Neural progenitor cell (in vitro differentiated cells): ENCODE data around the gene SH2B2. TPM values are rescaled to one million over a fixed set of nuclear protein-coding genes. Genes with fewer than 3 reads are reported as not detected.
A peak's percentile ranks its signal among the peaks of the same experiment; 100 is the strongest.

ENCODE experiments used
- DNase-seq: peaks from one replicate; pipeline ENCODE4 v3.0.0-alpha.2; 2016; ENCODE audit warnings: low spot score
- H2AFZ ChIP-seq: fragments of 200-600 bp; sonication (generic); replicated peaks from 2 replicates; pipeline ENCODE4 v1.6.1; 2016; ENCODE audit warnings: antibody characterized with exemption
- H3F3A ChIP-seq: fragments of 200-600 bp; sonication (generic); 2 replicates; pipeline ENCODE4 v1.6.1; 2016; ENCODE audit warnings: antibody characterized with exemption, low read depth
- H3K27ac ChIP-seq: fragments of 200-600 bp; sonication (generic); 2 replicates; pipeline ENCODE4 v1.5.1; 2016; ENCODE audit warnings: mild to moderate bottlenecking
- H3K27me3 ChIP-seq: fragments of 200-600 bp; sonication (generic); 2 replicates; pipeline ENCODE4 v1.6.1; 2016; ENCODE audit warnings: mild to moderate bottlenecking, moderate library complexity
- H3K36me3 ChIP-seq: fragments of 200-600 bp; sonication (generic); 2 replicates; pipeline ENCODE4 v1.5.1; 2016
- H3K4me1 ChIP-seq: fragments of 200-600 bp; sonication (generic); 2 replicates; pipeline ENCODE4 v1.6.1; 2016; ENCODE audit warnings: mixed run types
- H3K4me2 ChIP-seq: fragments of 200-600 bp; sonication (generic); 2 replicates; pipeline ENCODE4 v1.6.1; 2016
- H3K4me3 ChIP-seq: fragments of 200-600 bp; sonication (generic); 2 replicates; pipeline ENCODE4 v1.5.1; 2016
- H3K79me2 ChIP-seq: fragments of 200-600 bp; sonication (generic); 2 replicates; pipeline ENCODE4 v1.6.1; 2016; ENCODE audit warnings: low read depth
- H3K9ac ChIP-seq: fragments of 200-600 bp; sonication (generic); 2 replicates; pipeline ENCODE4 v1.6.1; 2016
- H3K9me3 ChIP-seq: fragments of 200-600 bp; sonication (generic); 2 replicates; pipeline ENCODE4 v1.5.1; 2016; ENCODE audit warnings: low read depth
- H4K20me1 ChIP-seq: fragments of 200-600 bp; sonication (generic); 2 replicates; pipeline ENCODE4 v1.6.1; 2016; ENCODE audit warnings: low read depth
- H3K27ac Mint-ChIP-seq: 3 replicates; pipeline ENCODE4 v1.8.0; 2021; ENCODE audit warnings: mixed read lengths
- H3K27me3 Mint-ChIP-seq: 2 replicates; pipeline ENCODE4 v1.8.0; 2022; ENCODE audit warnings: low read depth, mild to moderate bottlenecking, inconsistent platforms, moderate library complexity, mixed read lengths; ENCODE audit not compliant: insufficient read depth
- H3K36me3 Mint-ChIP-seq: 3 replicates; pipeline ENCODE4 v1.8.0; 2021; ENCODE audit warnings: mixed read lengths
- H3K4me1 Mint-ChIP-seq: 3 replicates; pipeline ENCODE4 v1.8.0; 2021; ENCODE audit warnings: mixed read lengths
- H3K4me3 Mint-ChIP-seq: 3 replicates; pipeline ENCODE4 v1.8.0; 2021; ENCODE audit warnings: mild to moderate bottlenecking, moderate library complexity, mixed read lengths
- H3K9me3 Mint-ChIP-seq: 3 replicates; pipeline ENCODE4 v1.8.0; 2020; ENCODE audit warnings: mixed read lengths
- EZH2 ChIP-seq: fragments of 200-600 bp; sonication (generic); IDR thresholded peaks from 2 replicates; pipeline ENCODE4 v1.6.1; 2017; ENCODE audit warnings: antibody characterized with exemption, mild to moderate bottlenecking, moderate library complexity
- EZH2phosphoT487 ChIP-seq: fragments of 200-600 bp; sonication (generic); IDR thresholded peaks from 2 replicates; pipeline ENCODE4 v1.6.1; 2017; ENCODE audit warnings: antibody characterized with exemption
- total RNA-seq: library from RNA; depleted of rRNA; stranded (reverse); fragments of >200 nt; gene quantifications from 2 replicates; pipeline ENCODE4 v1.2.3, GENCODE V29; 2015; ENCODE audit warnings: low replicate concordance
- TF ChIP-seq, protein P1 (sequence below): fragments of 200-600 bp; sonication (generic); IDR thresholded peaks from 2 replicates; pipeline ENCODE4 v1.5.1; 2017; ENCODE audit warnings: antibody characterized with exemption, mild to moderate bottlenecking

SH2B2 gene
- total RNA-seq, 1 donor from 2014 or later = 2.0 TPM

- H3K4me3 Mint-ChIP-seq = peak overlapping the region; percentile 87
- peak overlapping the region; percentile 20 for H3K9ac ChIP-seq
- H3K27ac Mint-ChIP-seq = no peak overlapping the region
- H3K27ac ChIP-seq = no peak overlapping the region
- peak overlapping the region; percentile 95 for H3K4me3 ChIP-seq
- no peaks in the 10 kb centered on the region for H3K36me3 Mint-ChIP-seq
- TF ChIP-seq, protein P1, sequence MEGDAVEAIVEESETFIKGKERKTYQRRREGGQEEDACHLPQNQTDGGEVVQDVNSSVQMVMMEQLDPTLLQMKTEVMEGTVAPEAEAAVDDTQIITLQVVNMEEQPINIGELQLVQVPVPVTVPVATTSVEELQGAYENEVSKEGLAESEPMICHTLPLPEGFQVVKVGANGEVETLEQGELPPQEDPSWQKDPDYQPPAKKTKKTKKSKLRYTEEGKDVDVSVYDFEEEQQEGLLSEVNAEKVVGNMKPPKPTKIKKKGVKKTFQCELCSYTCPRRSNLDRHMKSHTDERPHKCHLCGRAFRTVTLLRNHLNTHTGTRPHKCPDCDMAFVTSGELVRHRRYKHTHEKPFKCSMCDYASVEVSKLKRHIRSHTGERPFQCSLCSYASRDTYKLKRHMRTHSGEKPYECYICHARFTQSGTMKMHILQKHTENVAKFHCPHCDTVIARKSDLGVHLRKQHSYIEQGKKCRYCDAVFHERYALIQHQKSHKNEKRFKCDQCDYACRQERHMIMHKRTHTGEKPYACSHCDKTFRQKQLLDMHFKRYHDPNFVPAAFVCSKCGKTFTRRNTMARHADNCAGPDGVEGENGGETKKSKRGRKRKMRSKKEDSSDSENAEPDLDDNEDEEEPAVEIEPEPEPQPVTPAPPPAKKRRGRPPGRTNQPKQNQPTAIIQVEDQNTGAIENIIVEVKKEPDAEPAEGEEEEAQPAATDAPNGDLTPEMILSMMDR = no peak
- TF ChIP-seq EZH2phosphoT487 (no peak), EZH2 (no peak)
- no peaks in the 10 kb centered on the region for H3K79me2 ChIP-seq
- peaks cover 19% of the 10 kb centered on the region for H3K4me1 ChIP-seq
- peak overlapping the region; percentile 97 for H3K4me2 ChIP-seq
- peaks cover 6% of the 10 kb centered on the region for H3K27me3 Mint-ChIP-seq
- H4K20me1 ChIP-seq = peaks cover 55% of the 10 kb centered on the region
- no peak overlapping the region for H2AFZ ChIP-seq
- peaks cover 12% of the 10 kb centered on the region for H3K27me3 ChIP-seq
- DNase-seq = peak; percentile 33
- peaks cover 30% of the 10 kb centered on the region for H3K4me1 Mint-ChIP-seq
- no peaks in the 10 kb centered on the region for H3K36me3 ChIP-seq
- H3K9me3 ChIP-seq = no peaks in the 10 kb centered on the region
- peaks cover 24% of the 10 kb centered on the region for H3F3A ChIP-seq
- H3K9me3 Mint-ChIP-seq = no peaks in the 10 kb centered on the region
These were observed 1.3 kb downstream of the SH2B2 start for GRCh38 chr7:102287981-102288278.

DNA sequence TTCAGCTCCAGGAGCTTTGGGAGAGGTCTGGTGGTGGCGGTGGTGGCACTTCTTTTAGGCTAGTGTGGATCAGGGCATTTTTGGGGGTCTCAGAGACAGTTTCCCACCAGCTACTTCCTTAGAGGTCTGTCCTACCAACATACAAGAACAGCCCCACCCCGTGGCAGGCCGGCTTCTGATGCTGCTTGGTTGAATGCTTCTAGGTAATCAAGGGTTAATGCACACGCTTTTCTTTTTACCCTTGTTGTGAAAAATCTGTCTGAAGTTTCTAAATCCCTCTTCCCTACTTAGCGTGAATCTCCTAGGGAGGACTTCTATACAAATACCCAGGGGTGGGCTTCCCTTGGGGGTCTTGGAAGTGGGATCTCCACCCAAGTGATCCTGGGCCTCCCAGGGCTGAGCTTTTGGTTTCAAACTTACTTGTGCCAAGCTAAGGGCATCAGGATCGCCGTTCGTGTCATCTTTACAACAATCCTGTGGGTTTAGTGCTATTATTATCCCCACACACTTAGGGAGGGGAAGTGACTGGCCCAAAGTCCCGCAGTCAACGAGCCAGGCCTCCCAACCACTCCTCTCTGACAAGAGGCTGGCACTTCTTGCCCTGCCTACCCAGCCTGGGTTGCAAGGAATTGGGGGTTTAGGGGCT lies 1.7 kb downstream of the SH2B2 start:
- H3K36me3 ChIP-seq = no peaks in the 10 kb centered on the region
- Mint-ChIP-seq H3K27me3 (peaks cover 5% of the 10 kb centered on the region), H3K4me3 (peak overlapping the region; percentile 87), H3K9me3 (no peaks in the 10 kb centered on the region), H3K4me1 (peaks cover 30% of the 10 kb centered on the region), H3K27ac (peak overlapping the region; percentile 66), H3K36me3 (no peaks in the 10 kb centered on the region)
- peak overlapping the region; percentile 97 for H3K4me2 ChIP-seq
- no peak overlapping the region for H3K9ac ChIP-seq
- H3K79me2 ChIP-seq = no peaks in the 10 kb centered on the region
- peak; percentile 37 for DNase-seq
- peaks cover 22% of the 10 kb centered on the region for H3F3A ChIP-seq
- H4K20me1 ChIP-seq = peaks cover 59% of the 10 kb centered on the region
- H3K27ac ChIP-seq = no peak overlapping the region
- no peak overlapping the region for H2AFZ ChIP-seq
- H3K9me3 ChIP-seq = no peaks in the 10 kb centered on the region
- H3K4me3 ChIP-seq = peak overlapping the region; percentile 95
- peaks cover 12% of the 10 kb centered on the region for H3K27me3 ChIP-seq
- TF ChIP-seq EZH2phosphoT487 = no peak
- TF ChIP-seq, protein P1 = peak; percentile 18
- H3K4me1 ChIP-seq = peaks cover 22% of the 10 kb centered on the region

GRCh38 chr7:102289057-102289456 lies 2.4 kb downstream of the SH2B2 start:
- Mint-ChIP-seq H3K4me3 (peak overlapping the region; percentile 87), H3K27ac (no peak overlapping the region), H3K36me3 (no peaks in the 10 kb centered on the region), H3K9me3 (no peaks in the 10 kb centered on the region), H3K4me1 (peaks cover 30% of the 10 kb centered on the region), H3K27me3 (peaks cover 4% of the 10 kb centered on the region)
- H3K27me3 ChIP-seq = peaks cover 12% of the 10 kb centered on the region
- H3K9ac ChIP-seq = no peak overlapping the region
- H3K9me3 ChIP-seq = no peaks in the 10 kb centered on the region
- H3K4me2 ChIP-seq = no peak overlapping the region
- H3K79me2 ChIP-seq = no peaks in the 10 kb centered on the region
- TF ChIP-seq, protein P1 = no peak
- TF ChIP-seq EZH2 = no peak
- no peak for TF ChIP-seq EZH2phosphoT487
- peaks cover 24% of the 10 kb centered on the region for H3K4me1 ChIP-seq
- H3K27ac ChIP-seq = no peak overlapping the region
- no peak overlapping the region for H3K4me3 ChIP-seq
- DNase-seq = no peak
- peaks cover 22% of the 10 kb centered on the region for H3F3A ChIP-seq
- peaks cover 65% of the 10 kb centered on the region for H4K20me1 ChIP-seq
- no peaks in the 10 kb centered on the region for H3K36me3 ChIP-seq
- no peak overlapping the region for H2AFZ ChIP-seq
